Peyer's patch (tissue), 4 donors: ENCODE data around the gene SURF1.

Experiments
- CTCF ChIP-seq, 6 experiments: fragments of 450-650 bp in 4 of 6; fragments of 200-600 bp in 2 of 6; sonication (generic) in 1 of 6; IDR thresholded peaks; one replicate each; pipeline ENCODE4 v1.5.1; 2017 to 2019; ENCODE audit warnings: antibody characterized with exemption in 6 of 6, mild to moderate bottlenecking in 3 of 6, moderate library complexity in 1 of 6
- POLR2A ChIP-seq, 2 donors: fragments of 450-650 bp; IDR thresholded peaks; one replicate each; pipeline ENCODE4 v1.5.1; 2017; ENCODE audit warnings: antibody characterized with exemption in 2 of 2, mild to moderate bottlenecking in 2 of 2, moderate library complexity in 2 of 2

- TF ChIP-seq CTCF (IDR thresholded peaks at IDR 0.05) (no peak), POLR2A (IDR thresholded peaks at IDR 0.05) (no peak)
Measured at GRCh38 chr9:133323211-133323610, 33.1 kb downstream of the SURF1 start.
